ENCODE results near the gene TLK2.
"Not testable (repeated sequence)": the region's sequence is repeated elsewhere in the genome, so short reads cannot be mapped to it uniquely, and the experiment has no call there.

The TLK2 gene

GRCh38 chr17:62493049-62493655 lies 14.5 kb downstream of the TLK2 start:
- DNase-seq, result not testable (repeated sequence)

- DNase-seq, result not testable (repeated sequence)
Observed at GRCh38 chr17:62494073-62494472, 15.4 kb downstream of the TLK2 start.

GRCh38 chr17:62496344-62496743 lies 17.7 kb downstream of the TLK2 start:
- DNase-seq, result not testable (repeated sequence)

- DNase-seq, result not testable (repeated sequence)
Observed at GRCh38 chr17:62498796-62499195, 20.2 kb downstream of the TLK2 start.

GRCh38 chr17:62500463-62500862 lies 21.8 kb downstream of the TLK2 start:
- DNase-seq, result not testable (repeated sequence)

GRCh38 chr17:62504857-62505256 lies 26.2 kb downstream of the TLK2 start:
- DNase-seq, result not testable (repeated sequence)

- not testable (repeated sequence) for DNase-seq
Observed at GRCh38 chr17:62507191-62507836, 28.7 kb downstream of the TLK2 start.

GRCh38 chr17:62510247-62510819 lies 31.7 kb downstream of the TLK2 start:
- not testable (repeated sequence) for DNase-seq

- not testable (repeated sequence) for DNase-seq
Observed at GRCh38 chr17:62511014-62511413, 32.4 kb downstream of the TLK2 start.

GRCh38 chr17:62516376-62516775 lies 37.8 kb downstream of the TLK2 start:
- not testable (repeated sequence) for DNase-seq

GRCh38 chr17:62521295-62521694 lies 42.7 kb downstream of the TLK2 start:
- DNase-seq, result not testable (repeated sequence)

- DNase-seq, result not testable (repeated sequence)
Observed at GRCh38 chr17:62524077-62524476, 45.5 kb downstream of the TLK2 start.

- not testable (repeated sequence) for DNase-seq
Observed at GRCh38 chr17:62525317-62525716, 46.7 kb downstream of the TLK2 start.

GRCh38 chr17:62530936-62531335 lies 52.3 kb downstream of the TLK2 start:
- DNase-seq, result not testable (repeated sequence)

GRCh38 chr17:62536557-62536956 lies 57.9 kb downstream of the TLK2 start:
- DNase-seq, result not testable (repeated sequence)

GRCh38 chr17:62541073-62541472 lies 62.4 kb downstream of the TLK2 start:
- DNase-seq, result not testable (repeated sequence)

GRCh38 chr17:62543278-62543775 lies 64.7 kb downstream of the TLK2 start:
- not testable (repeated sequence) for DNase-seq

GRCh38 chr17:62546066-62546465 lies 67.4 kb downstream of the TLK2 start:
- not testable (repeated sequence) for DNase-seq

- DNase-seq, result not testable (repeated sequence)
Observed at GRCh38 chr17:62552851-62553659, 74.4 kb downstream of the TLK2 start.

- not testable (repeated sequence) for DNase-seq
Observed at GRCh38 chr17:62557532-62557931, 78.9 kb downstream of the TLK2 start.

- not testable (repeated sequence) for DNase-seq
Observed at GRCh38 chr17:62558941-62559340, 80.3 kb downstream of the TLK2 start.

GRCh38 chr17:62560971-62561370 lies 82.3 kb downstream of the TLK2 start:
- not testable (repeated sequence) for DNase-seq

GRCh38 chr17:62562656-62563055 lies 84.0 kb downstream of the TLK2 start:
- DNase-seq, result no peak

All from stimulated activated naive CD4-positive, alpha-beta T cell treated with Interleukin-2 at 50 U/mL for 16 hours (primary cell).